ENCODE measurements around the gene CYGB. TPM values are rescaled to one million over a fixed set of nuclear protein-coding genes. Genes with fewer than 3 reads are reported as not detected.

CYGB gene
- total and polyA plus RNA-seq, 9 of the 15 experiments (the other 6 are each of a cell fraction or from before 2014, with no cell fraction given): 0.08 to 0.95 (median 0.18) TPM; not detected in 5

- TF ChIP-seq ZBTB40 (IDR thresholded peaks at IDR 0.05) (no peak), ZBTB40 (CRISPR knock-in tag; IDR thresholded peaks at IDR 0.05) (no peak), THAP7 (CRISPR knock-in tag; IDR thresholded peaks at IDR 0.05) (no peak), NCOA2 (IDR thresholded peaks at IDR 0.05; ENCODE audit: partially characterized antibody in 2 of 2) (no peak), GMEB1 (CRISPR knock-in tag; IDR thresholded peaks at IDR 0.05) (no peak), DACH1 (IDR thresholded peaks at IDR 0.05; ENCODE audit: partially characterized antibody) (peak; percentile 84), ZNF224 (CRISPR knock-in tag; IDR thresholded peaks at IDR 0.05) (no peak), HDAC1 (IDR thresholded peaks at IDR 0.05) (peak in 1 of 2 experiments; percentile 31; a peak in 1 of 4 replicates), THRAP3 (IDR thresholded peaks at IDR 0.05; ENCODE audit: borderline replicate concordance) (no peak), KLF10 (CRISPR knock-in tag; IDR thresholded peaks at IDR 0.05) (no peak), ZNF24 (IDR thresholded peaks at IDR 0.05) (no peak), ZNF263 (CRISPR knock-in tag; IDR thresholded peaks at IDR 0.05; ENCODE audit: borderline replicate concordance) (no peak), GABPA (tag; conservative IDR thresholded peaks at IDR 0.05; ENCODE audit: low read depth) (no peak), ZNF444 (CRISPR knock-in tag; IDR thresholded peaks at IDR 0.05) (no peak), ESRRA (IDR thresholded peaks at IDR 0.05; ENCODE audit: borderline replicate concordance, low read depth) (no peak), ZKSCAN3 (CRISPR knock-in tag; IDR thresholded peaks at IDR 0.05) (no peak), MTF1 (CRISPR knock-in tag; IDR thresholded peaks at IDR 0.05; ENCODE audit: borderline replicate concordance) (no peak), MTA1 (IDR thresholded peaks at IDR 0.05; ENCODE audit: borderline replicate concordance) (no peak)
Observed at GRCh38 chr17:76529224-76530094, 8.1 kb downstream of the CYGB start (continued).

Measured in K562 (cell line).